Measurements from ENCODE around the gene APCDD1.
A peak's percentile ranks its signal among the peaks of the same experiment; 100 is the strongest.
"Not testable (repeated sequence)": the region's sequence is repeated elsewhere in the genome, so short reads cannot be mapped to it uniquely, and the experiment has no call there.

The APCDD1 gene

DNA sequence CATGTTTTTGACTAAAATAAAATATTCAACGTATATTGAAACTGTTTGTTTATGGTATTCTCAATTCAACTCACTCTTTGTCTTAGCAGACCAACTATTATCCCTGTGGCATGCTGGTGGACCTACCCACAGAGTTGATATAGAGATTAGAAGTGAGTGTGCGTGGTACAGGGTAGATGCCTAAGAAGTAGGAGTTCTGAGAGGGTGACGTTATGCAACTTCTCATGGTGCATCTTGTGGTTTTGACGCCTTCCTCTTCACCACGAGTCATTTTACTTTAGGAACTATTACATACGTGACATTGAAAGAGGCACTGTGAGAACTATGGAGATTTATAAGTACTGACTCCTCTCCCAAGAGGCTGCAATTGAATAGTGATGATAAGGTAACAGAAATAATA is 44.8 kb downstream of the APCDD1 start:
- no peak for DNase-seq

DNA sequence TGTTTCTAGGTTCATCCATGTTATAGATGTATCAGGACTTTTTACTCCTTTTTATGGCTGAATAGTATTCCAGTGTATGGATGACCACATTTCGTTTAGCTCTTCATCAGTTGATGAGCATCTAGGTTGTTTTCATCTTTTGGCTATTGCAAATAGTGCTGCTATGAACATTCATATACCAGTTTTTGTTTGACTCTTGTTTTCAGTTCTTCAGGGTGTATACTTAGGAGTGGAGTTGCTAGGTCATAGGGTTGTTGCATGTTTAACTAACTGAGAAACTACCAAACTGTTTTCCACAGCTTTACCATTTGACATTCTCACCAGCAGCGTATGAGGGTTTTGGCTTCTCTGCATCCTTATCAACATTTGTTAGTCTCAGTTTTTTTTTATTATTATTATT is 45.6 kb downstream of the APCDD1 start:
- no peak for DNase-seq

DNA sequence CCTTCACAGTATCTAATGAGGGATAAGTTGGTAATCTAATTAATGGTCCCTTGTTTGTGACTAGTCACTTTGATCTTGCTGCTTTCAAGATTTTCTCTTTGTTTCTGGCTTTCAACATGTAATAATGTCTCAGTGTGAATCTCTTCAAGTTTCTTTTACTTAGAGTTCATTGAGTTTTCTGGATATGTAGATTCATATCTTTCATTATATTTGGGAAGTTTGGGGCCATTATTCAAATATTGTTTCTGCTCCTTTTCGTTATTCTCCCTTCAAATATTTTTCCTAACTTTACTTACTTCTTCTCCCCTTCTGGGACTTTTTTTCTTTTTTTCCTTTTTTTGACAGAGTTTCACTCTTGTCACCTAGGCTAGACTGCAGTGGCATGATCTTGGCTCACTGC is 50.3 kb downstream of the APCDD1 start:
- DNase-seq: no peak

DNA sequence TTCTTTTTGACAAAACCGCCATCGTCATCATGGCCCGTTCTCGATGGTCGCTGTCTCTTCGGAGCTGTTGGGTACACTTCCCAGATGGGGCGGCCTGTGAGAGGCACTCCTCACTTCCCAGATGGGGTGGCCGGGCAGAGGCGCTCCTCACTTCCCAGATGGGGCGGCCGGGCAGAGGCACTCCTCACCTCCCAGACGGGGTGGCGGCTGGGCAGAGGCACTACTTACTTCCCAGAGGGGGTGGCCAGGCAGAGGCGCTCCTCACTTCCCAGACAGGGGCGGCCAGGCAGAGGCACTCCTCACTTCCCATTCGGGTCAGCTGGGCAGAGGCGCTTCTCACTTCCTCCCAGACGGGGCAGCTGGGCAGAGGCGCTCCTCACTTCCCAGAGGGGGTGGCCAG is 51.5 kb downstream of the APCDD1 start:
- not testable (repeated sequence) for DNase-seq

DNA sequence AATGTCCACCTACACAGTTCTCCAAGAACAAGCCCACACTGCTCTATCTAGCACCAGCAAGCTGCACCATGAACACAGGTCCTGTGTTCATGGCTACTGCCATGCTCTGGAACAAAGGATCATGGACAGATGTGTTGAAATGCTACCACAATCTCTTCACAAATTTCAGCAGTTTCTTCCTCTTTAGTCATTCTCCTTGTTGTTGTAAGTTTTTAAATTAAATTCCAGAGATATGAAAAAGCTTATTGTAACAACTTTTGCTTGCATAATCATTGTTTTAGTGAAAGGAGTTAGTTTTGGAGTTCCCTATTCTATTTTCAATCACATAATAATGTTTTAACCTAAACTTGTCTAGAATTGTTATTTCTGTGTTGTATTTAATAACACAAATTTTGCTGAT is 54.2 kb downstream of the APCDD1 start:
- DNase-seq: no peak

DNA sequence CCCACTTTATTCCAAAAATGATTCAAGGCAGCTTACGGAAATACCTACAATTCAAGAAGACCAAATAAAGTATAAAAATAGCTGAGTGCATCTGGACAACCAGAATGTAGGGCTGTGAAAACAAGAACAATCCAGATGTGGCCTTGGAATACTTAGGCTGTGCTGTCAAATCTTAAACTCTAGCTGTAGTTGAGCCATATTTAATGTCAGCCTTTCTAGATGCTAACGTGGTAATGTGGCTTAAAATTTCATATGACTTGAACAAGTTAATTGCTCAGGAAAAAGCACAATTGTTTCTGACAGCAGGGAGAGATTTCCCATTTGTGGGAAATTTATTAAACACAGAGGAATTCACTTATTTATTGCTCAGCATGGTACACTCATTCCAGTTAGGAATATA is 56.8 kb downstream of the APCDD1 start:
- DNase-seq: no peak

DNA sequence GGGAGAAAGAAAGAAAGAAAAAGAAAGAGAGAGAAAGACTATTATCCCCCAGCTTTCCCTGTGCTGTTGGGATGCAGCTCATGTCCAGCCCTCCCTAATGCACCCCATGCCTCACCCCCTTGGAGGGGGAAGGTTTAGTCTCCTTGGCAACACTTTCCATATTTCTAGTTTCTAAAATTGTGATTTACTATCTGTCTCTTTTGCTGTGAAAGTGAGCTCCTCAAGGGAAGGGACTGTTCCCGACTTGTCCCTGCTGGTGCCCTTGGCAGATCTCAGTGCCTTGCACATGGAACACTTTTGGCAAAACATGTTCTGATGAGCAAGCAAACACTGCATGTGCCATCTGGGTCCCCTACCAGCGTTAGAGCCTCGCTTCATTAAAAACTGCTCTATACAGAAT is 59.6 kb downstream of the APCDD1 start:
- no peak for DNase-seq

DNA sequence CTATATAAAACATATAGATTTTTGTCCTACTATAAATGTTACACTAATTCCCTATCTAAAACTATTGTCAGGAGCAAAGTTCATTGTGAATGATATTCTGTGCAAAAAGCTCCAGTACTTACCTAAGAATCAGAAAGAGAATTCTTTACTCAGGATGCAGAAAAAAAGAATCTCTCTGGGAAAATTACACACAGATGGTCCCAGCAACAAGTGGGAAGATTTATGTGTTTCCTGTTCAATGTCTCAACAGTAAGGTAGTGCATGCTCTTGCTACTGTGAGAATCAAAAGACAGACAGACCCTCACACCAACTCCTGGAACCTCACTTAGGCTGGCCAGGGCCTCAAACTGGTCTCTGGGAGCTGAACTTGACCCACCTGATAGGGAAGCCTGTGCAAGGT is 60.2 kb downstream of the APCDD1 start:
- DNase-seq: no peak

DNA sequence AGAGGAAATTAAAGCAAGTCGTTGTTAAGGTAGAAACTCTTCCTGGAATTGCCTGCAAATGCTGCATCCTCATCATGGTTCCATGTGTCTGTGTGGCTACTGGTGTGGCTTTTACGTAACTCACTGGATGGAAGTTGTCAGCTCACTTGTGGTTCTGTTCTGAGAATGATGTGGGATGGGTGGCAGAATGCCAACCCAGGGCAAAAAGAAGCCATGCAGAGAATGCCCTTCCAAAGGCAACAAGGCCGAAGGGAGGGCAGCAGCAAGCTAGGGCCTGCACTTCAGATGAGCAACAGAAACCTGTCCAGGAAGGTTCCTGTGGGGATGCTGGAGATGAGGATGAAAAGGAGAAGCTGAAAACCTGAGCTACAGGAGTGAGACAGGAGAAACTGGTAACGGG is 61.0 kb downstream of the APCDD1 start:
- DNase-seq: no peak

DNA sequence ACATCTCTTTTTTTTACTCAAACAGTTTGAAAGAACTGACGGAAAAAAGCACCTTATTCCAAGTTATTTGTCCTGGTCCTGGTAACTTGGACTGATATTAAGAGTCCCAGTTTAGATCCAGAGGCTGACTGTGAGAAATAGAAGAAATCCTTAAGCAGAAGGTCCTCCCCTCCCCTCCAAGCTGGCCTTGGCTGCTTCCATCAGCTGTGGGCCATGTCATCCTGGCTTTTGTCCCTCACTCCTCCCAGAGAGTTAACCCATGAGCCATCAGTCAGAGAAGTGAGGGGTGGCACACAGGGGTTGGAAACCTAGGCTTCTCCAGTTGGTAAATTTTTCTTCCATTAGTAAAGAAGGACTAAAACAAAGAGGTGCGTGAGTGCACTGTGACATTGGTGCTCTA is 61.6 kb downstream of the APCDD1 start:
- no peak for DNase-seq

DNA sequence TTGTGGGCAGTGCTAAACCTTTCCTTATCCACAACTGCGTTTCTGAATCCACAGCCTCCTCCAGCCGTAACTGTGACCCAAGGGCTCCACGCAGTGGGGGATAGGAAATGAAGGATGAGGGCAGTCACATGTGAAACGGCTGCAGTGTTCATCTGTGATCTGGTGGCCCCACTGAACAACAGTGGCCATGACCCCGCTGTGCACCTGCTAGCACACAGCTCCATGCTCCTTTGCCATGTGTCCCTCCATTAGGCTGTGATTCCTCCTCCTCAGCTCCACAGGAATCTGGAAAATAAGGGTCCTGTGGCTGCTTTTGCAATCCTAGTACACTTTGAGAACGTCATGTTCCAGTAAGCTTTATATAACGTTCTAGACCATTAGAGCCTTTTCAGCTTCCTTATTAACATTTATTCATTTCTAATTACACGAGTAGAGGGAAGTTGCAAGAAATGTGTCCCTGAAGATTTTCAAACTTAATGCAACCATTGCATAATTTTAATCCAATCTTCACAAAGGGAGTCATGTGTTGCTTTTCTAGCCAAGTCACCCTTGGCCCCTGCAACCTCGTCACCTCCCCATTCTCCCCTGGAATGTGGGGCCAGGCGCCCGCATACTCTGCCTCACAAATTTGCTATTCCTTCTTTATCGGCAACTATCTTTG is 64.3 kb downstream of the APCDD1 start:
- DNase-seq: no peak

DNA sequence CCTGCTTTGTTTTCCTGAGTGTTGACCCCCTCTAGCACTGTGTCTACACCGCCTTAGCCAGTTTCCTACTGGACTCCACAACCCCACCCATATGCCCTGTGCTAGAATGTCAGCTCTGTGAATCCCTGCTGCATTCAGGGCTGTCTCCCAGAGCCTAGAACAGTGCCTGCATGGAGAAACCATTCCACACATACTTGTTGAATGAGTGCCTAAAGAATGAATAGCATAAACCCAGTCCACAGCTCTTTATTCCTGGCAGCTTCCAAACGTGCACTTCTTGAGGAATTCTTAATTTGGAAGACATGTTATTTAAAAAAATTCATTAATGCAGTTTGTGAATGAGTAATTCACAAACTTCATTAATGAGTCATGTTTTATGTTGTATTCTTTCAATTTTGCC is 64.9 kb downstream of the APCDD1 start:
- DNase-seq: no peak

DNA sequence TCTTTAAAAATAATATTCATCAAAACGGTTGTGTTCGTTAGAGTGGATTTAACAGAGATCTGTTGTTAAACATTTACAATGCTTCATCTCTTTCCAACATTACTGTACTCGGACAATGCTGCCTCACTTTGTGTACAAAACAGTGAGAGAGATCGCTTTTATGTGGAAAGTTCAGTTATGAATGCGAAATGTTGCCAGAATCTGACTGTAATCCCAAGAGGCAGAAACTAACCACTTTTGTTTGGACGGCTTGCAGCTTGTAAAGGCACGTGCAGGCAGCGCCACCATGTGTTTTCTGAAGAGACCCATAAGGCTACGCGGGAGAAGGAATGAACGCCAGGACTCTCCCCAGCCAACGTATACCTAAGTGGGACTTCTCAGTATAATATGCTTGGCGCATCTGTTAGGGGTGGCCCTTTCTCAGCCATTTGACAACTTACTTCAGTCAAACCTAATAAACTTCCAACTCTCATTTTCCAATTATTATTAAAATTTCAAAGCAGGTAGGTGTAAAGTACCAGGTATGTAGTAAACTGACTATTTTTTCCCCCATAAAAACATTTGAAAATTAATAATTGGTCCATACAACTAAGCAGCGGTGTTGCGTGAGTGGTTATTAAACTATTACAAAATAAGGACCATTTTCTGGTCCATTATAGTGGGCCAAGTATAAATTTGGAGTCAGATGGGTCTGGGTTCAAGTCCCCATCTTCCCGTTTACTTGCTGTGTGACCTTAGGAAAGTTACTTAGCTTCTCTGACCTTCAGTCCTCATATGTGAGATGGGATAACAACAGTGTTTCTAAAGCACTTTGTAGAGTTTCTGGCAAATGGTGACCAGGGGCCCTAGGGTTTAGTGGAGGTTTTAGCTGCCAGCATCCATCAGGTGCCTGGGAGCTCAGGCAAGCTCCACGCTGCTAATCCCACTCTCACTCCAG is 65.8 kb downstream of the APCDD1 start:
- no peak for DNase-seq

DNA sequence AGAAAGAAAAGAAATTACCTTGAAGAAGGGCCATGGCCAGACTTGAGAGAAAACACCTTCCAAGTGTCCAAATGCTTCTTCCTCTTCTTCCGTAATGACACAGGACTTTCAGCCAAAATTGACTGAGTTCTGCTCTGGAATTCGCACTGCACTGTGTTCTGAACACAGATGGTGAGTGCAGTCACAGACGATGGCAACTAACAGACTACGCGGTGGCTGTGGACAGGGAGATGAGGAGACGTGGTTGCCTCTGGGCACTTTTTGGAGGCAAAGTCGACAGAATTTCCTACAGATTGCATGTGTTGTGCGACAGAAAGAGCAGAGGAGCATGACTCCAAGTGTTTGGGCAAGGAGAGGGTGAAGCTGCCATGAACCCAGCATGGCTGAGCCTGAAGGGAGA is 67.1 kb downstream of the APCDD1 start:
- no peak for DNase-seq

DNA sequence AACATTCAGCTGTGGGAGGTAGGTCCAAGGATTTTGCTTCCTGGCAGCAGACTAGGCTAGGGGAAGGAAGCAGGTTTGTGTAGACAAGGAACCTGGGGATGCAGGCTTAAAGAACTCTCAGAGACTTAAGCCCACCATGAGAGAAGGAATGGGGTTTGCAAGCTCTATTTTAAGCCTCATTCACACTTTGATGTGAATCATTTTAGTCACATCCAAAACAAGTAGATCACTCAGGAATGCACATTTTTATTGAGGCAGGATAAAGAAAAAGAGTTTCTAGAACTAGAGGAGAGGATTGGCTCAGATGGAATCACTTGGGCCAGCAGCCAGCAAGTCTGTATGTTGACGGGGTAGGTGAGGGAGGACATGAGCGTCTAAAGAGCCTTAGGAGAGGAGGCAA is 68.1 kb downstream of the APCDD1 start:
- DNase-seq: no peak

DNA sequence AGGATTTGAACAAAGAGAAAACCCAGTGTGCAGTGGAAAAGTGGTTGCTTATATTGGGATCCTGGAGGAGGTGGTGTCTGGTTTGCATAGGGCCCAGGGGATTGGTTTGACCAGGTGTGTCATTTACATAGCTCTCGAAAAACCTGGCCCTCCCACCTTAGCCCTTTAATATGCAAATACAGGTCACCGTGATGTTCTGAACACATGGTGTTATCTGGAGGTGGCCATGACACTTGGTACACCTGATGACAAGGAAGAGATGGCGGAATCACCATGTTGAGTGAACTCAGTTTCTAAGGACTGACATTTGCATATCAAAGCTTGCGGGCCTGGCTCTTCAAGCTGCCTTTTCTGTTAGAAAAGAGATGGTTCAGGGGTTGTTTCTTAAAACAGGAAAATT is 69.1 kb downstream of the APCDD1 start:
- DNase-seq: no peak

DNA sequence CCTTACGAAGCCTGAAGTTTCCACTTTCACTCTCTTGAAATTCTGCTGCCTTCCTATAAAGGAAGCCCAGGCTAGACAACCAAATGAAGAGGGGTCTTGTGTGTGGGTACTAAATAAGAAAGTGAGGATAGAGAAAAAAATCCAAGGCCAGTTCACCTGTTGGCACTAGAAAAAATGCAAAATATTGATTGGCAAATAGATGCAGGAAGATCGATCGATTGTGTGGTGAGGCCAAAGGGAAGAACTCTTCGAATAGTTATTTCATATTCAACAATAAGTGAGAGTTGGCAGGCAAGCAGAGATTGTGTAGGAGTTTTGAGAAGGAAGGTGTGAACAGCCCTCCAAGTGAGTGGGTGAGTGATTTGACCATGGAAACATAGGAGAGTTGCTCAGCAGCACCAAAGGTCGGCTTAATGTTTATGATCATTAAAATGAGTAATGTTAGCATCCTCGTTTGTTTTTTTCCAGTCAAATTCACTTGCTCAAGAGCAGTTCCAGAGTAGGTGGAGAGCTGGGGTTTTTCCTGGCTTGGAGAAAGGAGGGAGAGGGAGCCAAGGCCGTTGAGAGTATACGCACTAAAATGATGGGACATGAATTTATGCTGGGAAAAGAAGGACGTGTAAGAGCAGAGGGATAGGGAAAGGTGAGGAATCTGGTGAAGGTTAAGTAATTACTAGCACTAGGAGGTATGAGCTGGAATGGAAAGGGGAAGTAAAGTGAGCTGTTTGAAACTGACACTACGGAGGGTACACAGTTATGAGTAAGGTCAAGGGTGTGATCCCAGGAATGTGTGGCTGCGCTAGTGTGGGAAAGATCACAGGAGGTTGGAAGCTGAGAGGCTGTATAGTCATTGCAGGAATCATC is 70.3 kb downstream of the APCDD1 start:
- no peak for DNase-seq

DNA sequence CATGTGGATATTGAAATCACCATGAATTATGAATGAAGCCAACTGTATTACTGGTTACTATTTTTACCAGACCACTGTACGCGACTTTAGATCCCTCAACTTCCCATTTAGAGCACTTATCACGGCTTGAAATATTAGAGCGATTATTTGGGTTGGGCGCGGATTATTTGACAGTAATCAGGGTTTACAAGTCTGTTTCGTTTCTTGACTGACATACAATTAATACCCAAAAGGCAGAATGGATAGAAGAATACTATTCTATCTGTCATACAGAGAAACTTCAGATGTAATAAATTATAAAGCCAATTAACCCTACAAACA is 70.9 kb downstream of the APCDD1 start:
- DNase-seq: no peak

DNA sequence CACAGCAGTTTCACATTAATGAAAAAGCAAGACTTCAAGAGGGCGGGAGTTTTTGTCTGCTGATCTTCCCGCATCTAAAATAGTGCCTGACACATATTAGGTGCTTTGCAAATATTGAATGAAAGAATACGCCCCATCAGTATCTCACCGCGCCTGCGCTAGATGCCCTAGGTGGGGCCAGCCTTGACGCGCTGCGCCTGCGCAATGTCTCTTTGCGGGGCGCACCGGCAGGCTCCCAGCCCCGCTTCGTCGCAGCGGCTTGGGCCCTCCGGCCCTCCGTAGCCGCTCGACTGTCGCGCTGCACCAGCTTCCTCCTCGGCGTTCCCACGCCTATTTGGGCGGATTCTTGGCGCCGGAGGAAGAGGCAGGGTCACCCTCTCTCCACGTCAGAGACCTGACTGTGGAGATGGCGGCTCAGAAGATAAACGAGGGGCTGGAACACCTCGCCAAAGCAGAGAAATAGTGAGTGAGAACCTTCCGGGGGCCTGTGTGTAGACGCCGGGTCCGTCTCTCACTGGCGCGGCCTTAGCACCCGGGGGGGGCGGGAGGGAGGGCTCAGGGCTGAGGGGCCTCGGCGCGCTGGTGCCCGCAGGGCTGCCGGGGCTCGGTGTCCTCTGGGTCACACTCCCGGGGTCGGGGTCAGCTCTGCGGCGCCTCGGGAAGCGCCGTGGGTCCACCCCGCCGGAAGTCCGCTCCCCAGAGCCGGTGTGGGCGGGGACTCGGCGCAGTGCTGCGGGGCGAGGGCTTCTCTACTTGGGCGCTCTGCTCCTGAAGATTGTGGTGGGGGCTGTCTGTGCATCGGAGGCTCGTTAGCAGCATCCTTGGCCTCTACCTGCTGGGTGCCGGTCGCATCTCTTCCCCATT is 71.5 kb downstream of the APCDD1 start, which contains the start of gene NAPG:
Gene NAPG (plus strand): TSS at position 331 of the 864 bp plus-strand sequence. CDS start 76 bp downstream, at position 407.
- DNase-seq: peak in 1 of 2 experiments; percentile 46

DNA sequence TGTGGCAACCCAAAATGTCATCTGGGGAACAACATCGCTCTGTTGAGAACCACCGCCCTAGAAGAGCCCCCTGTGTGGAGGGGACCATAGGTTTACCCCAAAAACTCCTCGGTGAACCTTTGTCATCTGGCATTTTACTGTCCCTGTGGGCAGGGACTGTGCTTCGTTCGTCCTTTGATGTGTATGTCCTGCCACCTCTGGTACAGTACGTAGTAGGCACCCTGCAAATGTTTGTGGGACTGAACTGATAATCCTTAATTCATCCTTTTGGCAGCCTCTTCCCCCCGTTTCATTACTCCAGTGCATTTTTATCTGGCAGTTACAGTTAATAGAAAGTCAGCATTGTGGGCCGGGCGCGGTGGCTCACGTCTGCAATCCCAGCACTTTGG is 72.1 kb downstream of the APCDD1 start:
- no peak for DNase-seq

DNA sequence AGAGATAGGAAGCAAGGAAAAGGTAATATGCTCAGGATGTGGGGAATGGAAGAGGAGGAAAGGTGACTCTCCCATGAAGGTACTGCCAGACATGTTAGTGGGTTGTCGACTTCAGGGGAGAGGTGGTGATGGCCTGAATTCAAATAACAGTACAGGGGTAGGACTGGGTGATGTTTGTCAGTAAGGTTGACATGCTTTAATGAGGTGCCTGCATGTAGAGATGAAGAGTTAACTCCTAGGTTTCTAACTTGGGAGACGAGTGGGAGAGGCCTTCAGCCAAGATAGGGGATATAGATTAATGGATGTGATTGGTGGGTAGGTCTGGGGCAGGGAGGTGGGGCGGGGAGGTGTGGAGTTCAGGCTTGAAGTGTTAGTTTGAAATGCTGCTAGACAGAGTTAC is 74.0 kb downstream of the APCDD1 start:
- no peak for DNase-seq

DNA sequence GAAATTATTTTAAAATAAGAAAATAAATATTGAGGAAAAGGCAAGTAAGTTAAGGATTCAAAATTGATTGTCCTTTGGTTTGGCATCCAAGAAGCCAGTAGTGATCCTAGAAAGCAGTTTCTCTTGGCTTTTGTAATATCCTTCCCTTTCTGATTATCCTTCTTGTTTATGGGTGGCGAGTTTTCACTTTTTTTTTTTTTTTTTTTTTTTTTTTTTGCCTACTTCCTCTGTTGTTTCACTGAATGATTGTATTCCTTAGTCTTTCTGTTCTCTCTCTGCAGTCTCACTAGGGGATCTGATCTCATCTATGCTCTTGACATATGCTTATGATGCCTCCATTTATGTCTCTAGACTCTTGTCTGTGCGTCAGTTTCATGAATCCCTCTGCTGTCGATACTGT is 75.6 kb downstream of the APCDD1 start:
- no peak for DNase-seq

DNA sequence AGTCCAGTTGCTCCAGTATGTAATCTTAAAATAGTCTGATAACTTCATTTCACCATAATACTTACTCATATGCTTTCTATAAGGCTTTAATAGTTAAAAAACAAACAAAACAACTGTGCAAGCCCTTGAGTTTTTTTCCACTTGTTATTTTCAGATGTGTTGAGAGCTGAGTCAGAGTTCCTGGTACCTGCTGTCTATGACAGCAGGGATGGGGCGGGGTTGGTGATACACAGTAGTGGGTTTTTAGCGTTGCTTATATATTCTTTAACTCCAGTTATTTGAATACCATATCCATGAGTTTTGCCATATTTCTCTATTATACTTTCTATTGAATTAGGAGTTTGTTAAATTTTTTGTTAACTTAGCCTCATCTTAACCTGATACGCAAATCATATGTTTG is 76.4 kb downstream of the APCDD1 start:
- DNase-seq: no peak
